Activated CD8-positive, alpha-beta memory T cell treated with anti-CD3 and anti-CD28 coated beads, Interleukin-2, amount 50 U/mL, for 1 hour (primary cell): ENCODE measurements around the gene CNGB1.
"Not testable (repeated sequence)": the region's sequence is repeated elsewhere in the genome, so short reads cannot be mapped to it uniquely, and the experiment has no call there.

ENCODE experiments used
- DNase-seq: peaks from one replicate; pipeline ENCODE4 v3.0.0-alpha.2; 2020; ENCODE audit errors: extremely low read depth

The CNGB1 gene

GRCh38 chr16:57862698-57863433 is 108.1 kb downstream of the CNGB1 start:
- DNase-seq, result no peak

GRCh38 chr16:57859331-57859730 is 111.6 kb downstream of the CNGB1 start:
- no peak for DNase-seq

DNA sequence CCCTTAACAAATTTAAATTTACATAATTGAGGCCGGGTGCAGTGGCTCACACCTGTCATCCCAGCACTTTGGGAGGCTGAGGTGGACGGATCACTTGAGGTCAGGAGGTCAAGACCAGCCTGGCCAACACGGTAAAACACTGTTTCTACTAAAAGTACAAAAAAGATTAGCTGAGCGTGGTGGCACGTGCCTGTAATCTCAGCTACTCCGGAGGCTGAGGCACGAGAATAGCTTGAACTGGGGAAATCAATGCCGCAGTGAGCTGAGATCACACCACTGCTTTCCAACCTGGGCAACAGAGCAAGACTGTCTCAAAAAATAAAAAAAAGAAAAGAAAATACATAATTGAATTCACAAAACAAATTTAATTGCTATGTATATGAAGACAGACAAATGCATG is 112.3 kb downstream of the CNGB1 start:
- no peak for DNase-seq

DNA sequence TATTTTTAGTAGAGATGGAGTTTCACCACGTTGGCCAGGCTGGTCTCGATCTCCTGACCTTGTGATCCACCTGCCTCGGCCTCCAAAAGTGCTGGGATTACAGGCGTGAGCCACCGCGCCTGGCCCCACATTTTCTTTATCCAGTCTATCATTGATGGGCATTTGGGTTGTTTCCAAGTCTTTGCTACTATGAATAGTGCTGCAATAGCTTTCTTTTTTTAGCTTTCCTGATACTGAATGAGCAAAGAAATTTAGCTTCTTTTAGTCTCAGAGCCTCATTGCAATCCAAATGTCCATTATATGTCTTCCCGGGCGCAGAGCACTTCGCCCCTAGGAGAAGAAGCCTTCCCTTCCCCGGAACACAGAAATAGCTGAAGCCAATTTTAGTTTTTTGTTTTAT is 112.9 kb downstream of the CNGB1 start:
- not testable (repeated sequence) for DNase-seq

GRCh38 chr16:57855188-57855587 is 115.7 kb downstream of the CNGB1 start:
- DNase-seq, result no peak

DNA sequence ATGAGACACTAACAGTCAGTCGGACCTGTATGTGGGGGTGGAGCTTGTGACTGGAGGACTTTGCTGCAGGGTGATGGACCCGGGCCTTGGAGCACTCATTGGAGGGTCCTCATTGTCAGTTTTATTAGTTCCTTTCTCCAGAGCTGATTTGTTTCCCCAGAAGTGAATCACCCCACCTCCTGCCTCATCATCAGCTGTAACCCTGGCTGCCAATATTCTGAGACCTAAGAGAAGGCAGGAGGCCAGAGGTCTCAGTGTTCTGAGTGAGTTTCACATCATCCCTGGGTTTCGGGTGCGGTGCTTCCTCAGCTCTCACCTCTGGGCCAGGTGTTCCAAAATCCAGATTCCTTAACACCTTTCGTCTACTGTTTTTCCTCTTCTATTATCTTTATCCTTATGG is 118.7 kb downstream of the CNGB1 start:
- DNase-seq, result no peak

- no peak for DNase-seq
Measured at GRCh38 chr16:57848181-57848580, 122.7 kb downstream of the CNGB1 start.

DNA sequence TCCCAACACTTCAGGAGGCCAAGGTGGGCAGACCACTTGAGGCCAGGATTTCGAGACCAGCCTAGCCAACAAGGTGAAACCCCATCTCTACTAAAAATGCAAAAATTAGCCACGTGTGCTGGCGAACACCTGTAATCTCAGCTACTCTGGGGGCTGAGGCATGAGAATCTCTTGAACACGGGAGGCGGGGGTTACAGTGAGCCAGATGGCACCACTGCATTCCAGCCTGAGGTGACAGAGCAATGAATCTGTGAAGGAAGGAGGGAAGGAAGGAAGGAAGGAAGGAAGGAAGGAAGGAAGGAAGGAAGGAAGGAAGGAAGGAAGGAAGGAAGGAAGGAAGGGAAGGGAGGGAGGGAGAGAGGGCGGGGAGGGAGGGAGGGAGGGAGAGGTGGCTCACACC is 124.0 kb downstream of the CNGB1 start:
- not testable (repeated sequence) for DNase-seq

GRCh38 chr16:57846078-57846697 is 124.7 kb downstream of the CNGB1 start:
- no peak for DNase-seq

DNA sequence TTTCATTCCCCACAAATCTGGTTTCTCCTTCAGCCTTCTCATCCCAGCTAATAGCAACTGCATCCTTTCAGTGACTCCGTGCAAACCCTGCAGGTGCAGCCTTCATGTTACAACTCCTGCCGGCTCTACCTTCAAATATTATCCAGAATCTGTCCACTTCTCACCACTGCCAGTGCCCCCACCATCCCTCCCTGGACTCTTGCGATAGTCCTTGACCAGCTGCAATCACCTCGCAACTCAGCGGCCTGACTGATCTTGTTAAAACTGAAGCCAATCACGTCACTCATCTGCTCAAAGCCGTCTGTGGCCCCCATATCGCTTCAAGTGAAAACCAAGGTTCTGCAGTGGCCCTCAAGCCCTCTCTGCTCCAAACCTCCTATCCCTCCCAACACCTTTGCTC is 125.8 kb downstream of the CNGB1 start:
- no peak for DNase-seq

DNA sequence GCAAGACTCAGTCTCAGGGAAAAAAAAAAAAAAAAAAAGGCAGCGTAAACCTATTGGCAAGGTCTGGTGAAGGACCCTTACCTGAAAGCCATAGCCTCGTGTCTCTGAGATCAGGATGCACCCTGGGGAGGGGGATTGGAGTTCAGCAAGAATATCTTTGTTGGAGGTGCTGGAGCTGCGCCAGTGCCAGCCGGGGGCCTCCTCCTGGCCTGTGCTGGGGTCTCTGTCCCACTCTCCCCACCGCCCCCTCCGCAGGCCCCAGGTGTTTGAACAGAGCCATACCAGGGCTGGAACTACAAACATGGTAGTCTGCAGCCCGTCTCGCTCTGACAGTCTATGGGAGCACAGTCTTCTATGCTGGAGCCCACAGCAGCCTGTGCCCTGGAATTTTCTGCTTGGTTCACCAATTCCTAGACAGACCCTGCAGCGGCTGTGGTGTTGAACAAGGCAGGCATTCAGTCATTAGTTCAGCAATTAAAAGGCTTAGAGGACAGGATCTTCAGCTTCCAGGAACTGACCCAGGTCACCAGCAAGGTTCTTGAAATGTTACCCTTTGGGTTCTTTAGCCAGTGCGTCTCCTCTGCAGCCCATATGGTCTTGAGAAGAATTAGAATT is 126.4 kb downstream of the CNGB1 start:
- no peak for DNase-seq

DNA sequence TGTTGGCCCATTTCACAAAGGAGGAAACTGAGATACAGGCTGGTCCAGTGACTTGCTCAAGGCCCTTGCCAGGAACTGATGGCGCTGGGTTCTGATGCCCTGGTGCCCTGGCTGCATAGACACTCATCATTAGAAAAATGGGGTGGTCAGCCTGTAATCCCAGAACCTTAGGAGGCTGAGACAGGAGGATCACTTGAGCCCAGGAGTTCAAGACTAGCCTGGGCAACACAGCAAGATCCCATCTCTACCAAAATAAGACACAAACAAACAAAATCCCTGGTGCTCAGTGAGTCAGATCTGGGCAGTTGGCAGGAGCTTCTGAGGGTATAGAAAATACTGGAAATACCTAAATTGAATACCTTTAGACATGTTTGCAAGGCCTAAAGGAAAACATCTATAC is 127.5 kb downstream of the CNGB1 start:
- DNase-seq, result no peak

GRCh38 chr16:57842601-57843000 is 128.3 kb downstream of the CNGB1 start:
- no peak for DNase-seq

DNA sequence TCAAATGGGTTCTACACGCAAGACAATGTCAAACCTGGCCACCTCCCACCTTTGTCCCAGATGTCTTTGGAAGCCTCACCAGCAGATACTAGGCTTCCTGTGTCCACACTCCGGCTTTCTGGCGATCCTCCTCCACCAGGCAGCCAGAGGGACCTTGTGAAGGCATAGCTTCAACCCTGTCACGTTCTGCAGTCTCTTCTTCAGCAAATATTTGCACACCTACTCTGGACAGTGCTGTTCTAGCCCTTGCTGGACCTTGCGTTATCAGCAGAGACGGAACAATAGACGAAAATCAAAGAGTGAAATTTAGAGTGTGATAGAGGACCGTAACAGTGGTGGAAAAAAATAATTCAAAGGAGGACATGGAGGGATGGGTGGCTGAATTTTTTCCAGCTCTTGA is 130.1 kb downstream of the CNGB1 start:
- DNase-seq, result no peak

DNA sequence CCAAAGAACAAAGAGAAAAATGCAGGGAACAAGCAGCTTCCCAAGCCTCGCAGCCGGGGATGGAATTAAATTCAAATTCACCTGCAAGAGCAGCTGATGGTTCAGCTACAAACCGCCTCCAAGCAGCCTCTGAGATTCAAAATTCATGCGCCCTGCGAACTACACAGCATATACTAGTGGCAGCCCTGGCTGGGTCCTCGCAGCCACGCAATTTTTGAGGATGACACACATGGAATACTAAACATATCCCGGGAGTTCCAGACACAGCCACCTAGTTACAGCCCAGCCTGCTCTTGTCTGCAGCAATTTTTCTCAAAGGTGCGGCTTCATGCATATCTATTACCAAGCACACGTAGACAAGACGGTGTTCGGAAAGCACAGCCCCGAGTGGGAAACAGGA is 132.8 kb downstream of the CNGB1 start:
- no peak for DNase-seq

DNA sequence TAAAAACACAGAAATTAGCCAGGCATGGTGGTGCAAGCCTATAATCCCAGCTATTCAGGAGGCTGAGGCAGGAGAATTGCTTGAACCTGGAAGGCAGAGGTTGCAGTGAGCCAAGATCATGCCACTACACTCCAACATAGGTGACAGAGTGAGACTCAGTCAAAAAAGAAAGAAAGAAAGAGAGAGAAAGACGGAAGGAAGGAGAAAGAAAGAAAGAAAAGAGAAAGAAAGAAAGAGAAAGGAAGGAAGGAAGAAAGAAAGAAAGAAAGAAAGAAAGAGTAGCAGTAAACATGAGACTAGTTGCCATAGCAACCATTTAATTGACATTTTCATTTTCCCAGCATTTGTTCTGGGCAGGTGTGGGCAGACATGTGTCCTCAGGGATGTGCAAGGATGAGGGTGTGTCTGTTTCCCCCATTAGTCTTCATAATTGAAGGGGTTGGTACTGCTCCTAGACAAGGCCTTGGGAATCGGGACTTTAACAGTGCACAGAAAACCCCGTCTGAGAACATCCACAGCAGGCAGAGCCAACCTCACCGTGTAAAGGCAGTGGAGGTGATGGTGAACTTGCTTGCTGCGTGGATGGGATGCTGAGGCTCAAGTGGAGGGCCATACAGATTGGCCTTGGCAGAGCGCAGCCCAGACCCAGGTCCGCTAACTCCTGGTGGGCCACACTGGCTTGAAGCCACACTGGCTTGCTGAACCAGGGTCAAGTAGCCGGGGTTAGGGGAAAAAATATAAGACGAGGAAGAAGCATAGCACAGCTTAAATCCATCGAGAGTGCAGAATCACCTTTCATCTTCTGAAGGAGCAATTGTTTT is 133.4 kb downstream of the CNGB1 start:
- DNase-seq, result no peak

- not testable (repeated sequence) for DNase-seq
Measured at GRCh38 chr16:57835439-57835838, 135.5 kb downstream of the CNGB1 start.

DNA sequence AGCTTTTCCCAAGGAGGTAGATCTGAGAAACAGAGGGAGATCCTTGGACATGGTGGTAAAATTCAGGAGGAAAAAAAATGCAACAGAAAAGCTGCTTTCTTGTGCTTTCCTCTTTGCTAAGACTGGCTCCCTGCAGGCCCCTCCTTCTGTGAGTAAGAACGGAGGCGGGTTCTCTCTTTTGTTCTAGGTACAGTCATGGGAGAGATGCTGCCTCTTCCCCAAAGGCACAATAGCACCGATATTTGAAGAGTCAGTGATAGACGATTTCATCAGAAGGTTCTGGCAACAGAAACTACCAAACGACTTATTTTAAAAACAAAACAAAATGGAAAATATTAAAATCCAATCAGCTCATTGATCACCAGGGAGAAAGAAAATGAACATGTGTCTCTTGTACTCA is 136.0 kb downstream of the CNGB1 start:
- no peak for DNase-seq
